ENCODE results near the gene DPYSL5. TPM values are rescaled to one million over a fixed set of nuclear protein-coding genes. Genes with fewer than 3 reads are reported as not detected.

DPYSL5 gene
- total and polyA plus RNA-seq, 2 donors (not counting 1 experiment from before 2014, with no cell fraction given): not detected

DNA sequence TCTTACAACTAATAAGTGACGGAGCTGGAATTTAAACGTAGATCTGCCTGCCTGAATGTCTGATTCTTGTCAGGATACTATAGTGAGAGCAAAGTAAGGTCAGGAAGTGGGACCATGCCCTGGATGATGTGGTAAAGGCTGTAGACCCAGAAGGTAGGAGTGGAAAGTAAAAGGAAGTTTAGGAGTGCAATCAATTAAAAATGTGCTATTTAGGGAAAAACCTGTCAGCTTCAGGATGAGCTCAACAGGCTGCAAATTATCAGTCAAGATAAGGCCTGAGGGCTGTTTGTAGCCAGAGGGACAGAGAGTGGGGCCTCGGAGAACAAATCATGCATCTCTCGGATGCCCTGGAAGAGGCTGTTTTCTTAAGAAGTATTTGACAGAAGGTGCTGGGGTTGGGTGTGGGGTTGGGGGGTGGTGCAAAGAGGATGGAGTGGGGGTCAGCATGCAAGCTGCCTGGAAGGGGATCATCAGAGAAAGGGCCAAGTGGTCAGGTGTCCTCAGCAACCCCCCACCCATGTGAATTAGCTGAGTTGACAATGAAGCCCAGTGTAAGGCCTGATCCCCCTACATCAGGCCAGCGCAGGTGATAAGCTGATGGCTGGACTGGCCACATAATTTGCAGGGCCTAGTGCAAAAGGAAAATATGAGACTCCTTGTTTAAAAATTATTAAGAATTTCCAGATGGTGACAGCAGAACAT, 69.4 kb downstream of the DPYSL5 start:
- no peaks in the 10 kb centered on the region for H3K9me3 ChIP-seq (ENCODE audit: control extremely low read depth in 1 of 3, control insufficient read depth in 2 of 3, insufficient read depth in 1 of 3, low read length in 2 of 3)
- Mint-ChIP-seq H3K4me3 (no peak overlapping the region), H3K27me3 (peaks cover 25% of the 10 kb centered on the region), H3K9me3 (ENCODE audit: insufficient read depth) (no peaks in the 10 kb centered on the region), H3K27ac (no peak overlapping the region), H3K4me1 (no peaks in the 10 kb centered on the region)
- H2AFZ ChIP-seq (ENCODE audit: insufficient read depth, low read depth, low read length, poor library complexity, severe bottlenecking): no peak overlapping the region
- DNase-seq (no peak), ATAC-seq (ENCODE audit: low read depth) (no peak)
- no peak overlapping the region for H3K9ac ChIP-seq (ENCODE audit: low read length)
- no peaks in the 10 kb centered on the region for H3K36me3 ChIP-seq (replicated peaks in 1 of 2; ENCODE audit: control extremely low read depth in 1 of 2, control insufficient read depth in 1 of 2, extremely low read depth in 1 of 2, insufficient read depth in 2 of 2, low read length in 1 of 2)
- no peak overlapping the region for H3K4me2 ChIP-seq (replicated peaks; ENCODE audit: low read depth, low read length, poor library complexity, severe bottlenecking)
- H3K79me2 ChIP-seq (ENCODE audit: control insufficient read depth, insufficient read depth, low read length): no peaks in the 10 kb centered on the region
- intact Hi-C loops (cut with micrococcal nuclease): no loop called here
- 17% methylated on average over 4 of the region's 5 CpGs for WGBS (ENCODE audit: insufficient coverage)
- H4K20me1 ChIP-seq (ENCODE audit: control insufficient read depth, insufficient read depth, low read length, poor library complexity, severe bottlenecking): no peaks in the 10 kb centered on the region
- H3K4me3 ChIP-seq (ENCODE audit: control extremely low read depth in 1 of 5, extremely low read depth in 1 of 5, insufficient read depth in 1 of 5, low read depth in 2 of 5, low read length in 4 of 5): no peak overlapping the region
- TF ChIP-seq EZH2 (IDR thresholded peaks at IDR 0.05; ENCODE audit: borderline replicate concordance, insufficient read depth, low read depth, low read length, poor library complexity, severe bottlenecking): no peak
- peaks cover 0 to 22% (median 2%) of the 10 kb centered on the region in 4 experiments for H3K27me3 ChIP-seq (replicated peaks in 1 of 4; ENCODE audit: control extremely low read depth in 1 of 4, control insufficient read depth in 3 of 4, insufficient read depth in 4 of 4, low read length in 3 of 4)
- H3K27ac ChIP-seq (ENCODE audit: low read length in 2 of 2): no peak overlapping the region
- ChIA-PET POLR2A (no interaction called here), CTCF (no interaction called here)
- no peaks in the 10 kb centered on the region for H3K4me1 ChIP-seq (ENCODE audit: control insufficient read depth in 2 of 2, insufficient read depth in 2 of 2, low read length in 2 of 2)

DNA sequence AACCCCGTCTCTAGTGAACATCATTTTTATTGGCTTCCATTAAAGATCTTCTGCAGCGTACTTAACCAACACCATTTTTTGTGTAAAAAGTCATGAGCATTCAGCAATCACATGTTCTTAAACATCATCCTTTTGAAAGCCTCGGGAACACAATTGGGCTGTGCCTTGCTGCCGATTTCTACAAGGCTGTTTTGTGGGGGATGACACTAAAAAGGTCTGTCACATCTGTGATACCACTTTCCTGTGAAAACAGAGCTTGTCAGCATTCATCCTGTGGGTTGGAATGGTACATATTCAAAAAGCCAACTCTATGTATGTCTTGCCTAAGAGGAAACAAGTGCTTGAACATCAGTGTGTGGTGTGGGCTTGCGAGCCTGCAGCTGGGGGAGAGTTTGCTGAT, 73.4 kb downstream of the DPYSL5 start:
- Mint-ChIP-seq H3K4me3 (no peak overlapping the region), H3K27me3 (peaks cover 31% of the 10 kb centered on the region), H3K4me1 (no peaks in the 10 kb centered on the region), H3K9me3 (ENCODE audit: insufficient read depth) (no peaks in the 10 kb centered on the region), H3K27ac (no peak overlapping the region)
- no peaks in the 10 kb centered on the region for H3K36me3 ChIP-seq (replicated peaks in 1 of 2; ENCODE audit: control extremely low read depth in 1 of 2, control insufficient read depth in 1 of 2, extremely low read depth in 1 of 2, insufficient read depth in 2 of 2, low read length in 1 of 2)
- no peak overlapping the region for H3K4me3 ChIP-seq (ENCODE audit: control extremely low read depth in 1 of 5, extremely low read depth in 1 of 5, insufficient read depth in 1 of 5, low read depth in 2 of 5, low read length in 4 of 5)
- H4K20me1 ChIP-seq (ENCODE audit: control insufficient read depth, insufficient read depth, low read length, poor library complexity, severe bottlenecking): no peaks in the 10 kb centered on the region
- ChIA-PET CTCF (interaction anchor here (2.4 kb wide), 1 partner anchor 74 kb away, joined by 50 read pairs; the partner anchor contains the start of gene DPYSL5), POLR2A (no interaction called here)
- peaks cover 0 to 4% of the 10 kb centered on the region in 2 donors for H3K4me1 ChIP-seq (ENCODE audit: control insufficient read depth in 2 of 2, insufficient read depth in 2 of 2, low read length in 2 of 2)
- 75% methylated on average over 4 of the region's 5 CpGs for WGBS (ENCODE audit: insufficient coverage)
- no peak overlapping the region for H3K4me2 ChIP-seq (replicated peaks; ENCODE audit: low read depth, low read length, poor library complexity, severe bottlenecking)
- ATAC-seq (ENCODE audit: low read depth) (no peak), DNase-seq (no peak)
- H3K9ac ChIP-seq (ENCODE audit: low read length): no peak overlapping the region
- H3K27me3 ChIP-seq (replicated peaks in 1 of 4; ENCODE audit: control extremely low read depth in 1 of 4, control insufficient read depth in 3 of 4, insufficient read depth in 4 of 4, low read length in 3 of 4): peaks cover 0 to 15% (median 0%) of the 10 kb centered on the region in 4 experiments
- H3K79me2 ChIP-seq (ENCODE audit: control insufficient read depth, insufficient read depth, low read length): no peaks in the 10 kb centered on the region
- H3K27ac ChIP-seq (ENCODE audit: low read length in 2 of 2): no peak overlapping the region
- no peak overlapping the region for H2AFZ ChIP-seq (ENCODE audit: insufficient read depth, low read depth, low read length, poor library complexity, severe bottlenecking)
- no peaks in the 10 kb centered on the region for H3K9me3 ChIP-seq (ENCODE audit: control extremely low read depth in 1 of 3, control insufficient read depth in 2 of 3, insufficient read depth in 1 of 3, low read length in 2 of 3)
- no peak for TF ChIP-seq EZH2 (IDR thresholded peaks at IDR 0.05; ENCODE audit: borderline replicate concordance, insufficient read depth, low read depth, low read length, poor library complexity, severe bottlenecking)
- TF ChIP-seq, protein P1, sequence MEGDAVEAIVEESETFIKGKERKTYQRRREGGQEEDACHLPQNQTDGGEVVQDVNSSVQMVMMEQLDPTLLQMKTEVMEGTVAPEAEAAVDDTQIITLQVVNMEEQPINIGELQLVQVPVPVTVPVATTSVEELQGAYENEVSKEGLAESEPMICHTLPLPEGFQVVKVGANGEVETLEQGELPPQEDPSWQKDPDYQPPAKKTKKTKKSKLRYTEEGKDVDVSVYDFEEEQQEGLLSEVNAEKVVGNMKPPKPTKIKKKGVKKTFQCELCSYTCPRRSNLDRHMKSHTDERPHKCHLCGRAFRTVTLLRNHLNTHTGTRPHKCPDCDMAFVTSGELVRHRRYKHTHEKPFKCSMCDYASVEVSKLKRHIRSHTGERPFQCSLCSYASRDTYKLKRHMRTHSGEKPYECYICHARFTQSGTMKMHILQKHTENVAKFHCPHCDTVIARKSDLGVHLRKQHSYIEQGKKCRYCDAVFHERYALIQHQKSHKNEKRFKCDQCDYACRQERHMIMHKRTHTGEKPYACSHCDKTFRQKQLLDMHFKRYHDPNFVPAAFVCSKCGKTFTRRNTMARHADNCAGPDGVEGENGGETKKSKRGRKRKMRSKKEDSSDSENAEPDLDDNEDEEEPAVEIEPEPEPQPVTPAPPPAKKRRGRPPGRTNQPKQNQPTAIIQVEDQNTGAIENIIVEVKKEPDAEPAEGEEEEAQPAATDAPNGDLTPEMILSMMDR (IDR thresholded peaks at IDR 0.05): no peak
- intact Hi-C loops (cut with micrococcal nuclease): no loop called here

All from B cell (primary cell).